HCT116 (cell line): ENCODE results near the gene IL1RAPL2. TPM values are rescaled to one million over a fixed set of nuclear protein-coding genes. Genes with fewer than 3 reads are reported as not detected.

Experiments
- ATAC-seq: fragments of 200-7000 bp; cut with Tn5 transposase; 2 replicates; pipeline ENCODE4 v1.9.1; 2020; ENCODE audit warnings: mild to moderate bottlenecking, moderate library complexity
- BruUV-seq: library from RNA; stranded (reverse); fragments of 400-500 nt; replicated peaks from 2 replicates; lab custom pipeline; 2021; lab: Mats Ljungman, UMichigan
- CTCF ChIA-PET: fragments of 300-600 bp; sonication (Branson Sonifier 250); formaldehyde crosslinking; loops from one replicate; lab custom pipeline; 2021; ENCODE audit warnings: antibody characterized with exemption; lab: Charles Lee
- POLR2A ChIA-PET: fragments of 300-600, 350-600 bp; sonication (Branson Sonifier 250); formaldehyde crosslinking; loops from one replicate; lab custom pipeline; 2021; ENCODE audit warnings: antibody characterized with exemption; lab: Charles Lee
- RAD21 ChIA-PET, 2 experiments: fragments of 300-600 bp; sonication (Branson Sonifier 250); formaldehyde crosslinking; loops; one replicate each; lab custom pipeline; 2023; ENCODE audit warnings: low total read pairs in 2 of 2; ENCODE audit not compliant: uncharacterized antibody in 2 of 2, unreplicated experiment in 2 of 2, low non-redundant PET in 1 of 2; lab: Charles Lee
- DNase-seq: peaks from one replicate; pipeline ENCODE4 v3.0.0-alpha.2; 2010; ENCODE audit warnings: low read depth, low spot score
- H2AFZ ChIP-seq: fragments of 200-600 bp; shearing (Covaris generic), sonication (generic); 2 replicates; pipeline ENCODE4 v1.6.1; 2017; ENCODE audit warnings: low read depth, mixed run types, mixed read lengths, antibody characterized with exemption, low read length; ENCODE audit not compliant: poor library complexity, severe bottlenecking
- H3K27ac ChIP-seq: 2 replicates; pipeline ENCODE4 v1.5.1; 2012; ENCODE audit warnings: low read depth, low read length
- H3K27me3 ChIP-seq: fragments of 200-600 bp; sonication (generic); 2 replicates; pipeline ENCODE4 v1.6.1; 2016; ENCODE audit warnings: mixed run types, low read length, mixed read lengths; ENCODE audit not compliant: insufficient read depth
- H3K36me3 ChIP-seq, 2 experiments: fragments of 200-500 bp in 1 of 2; fragments of 200-600 bp in 1 of 2; sonication (Bioruptor generic) in 1 of 2; sonication (generic) in 1 of 2; 2 replicates each; pipeline versions ENCODE4 v1.5.1 to v1.6.1; 2014 to 2016; ENCODE audit warnings: low read length in 2 of 2, inconsistent platforms in 1 of 2, mixed read lengths in 1 of 2, mixed run types in 1 of 2; ENCODE audit not compliant: insufficient read depth in 2 of 2, control insufficient read depth in 1 of 2
- H3K4me1 ChIP-seq, 2 experiments: fragments of 200-600 bp in 1 of 2; sonication (generic) in 1 of 2; 2 replicates each; pipeline versions ENCODE4 v1.5.1 to v1.6.1; 2012 to 2017; ENCODE audit warnings: low read length in 2 of 2, inconsistent platforms in 1 of 2, mild to moderate bottlenecking in 1 of 2, mixed read lengths in 1 of 2, mixed run types in 1 of 2, moderate library complexity in 1 of 2; ENCODE audit not compliant: insufficient read depth in 2 of 2, control insufficient read depth in 1 of 2
- H3K4me2 ChIP-seq: fragments of 200-600 bp; sonication (generic); 2 replicates; pipeline ENCODE4 v1.6.1; 2017; ENCODE audit warnings: mixed run types, low read length, mixed read lengths
- H3K4me3 ChIP-seq, 2 experiments: fragments of 200-600 bp in 1 of 2; sonication (generic) in 1 of 2; replicated peaks in 1 of 2; 2 replicates each; pipeline ENCODE4 v1.5.1; 2011 to 2016; ENCODE audit warnings: low read length in 2 of 2, control low read depth in 1 of 2, low read depth in 1 of 2, mild to moderate bottlenecking in 1 of 2, mixed read lengths in 1 of 2, mixed run types in 1 of 2
- H3K79me2 ChIP-seq: fragments of 200-600 bp; sonication (generic); 2 replicates; pipeline ENCODE4 v1.6.1; 2017; ENCODE audit warnings: mild to moderate bottlenecking, mixed run types, low read length, moderate library complexity, mixed read lengths; ENCODE audit not compliant: insufficient read depth
- H3K9ac ChIP-seq: fragments of 200-600 bp; sonication (generic); 2 replicates; pipeline ENCODE4 v1.6.1; 2016; ENCODE audit warnings: low read length, mixed read lengths
- H3K9me2 ChIP-seq: fragments of 200-600 bp; sonication (generic), shearing (Covaris generic); 2 replicates; pipeline ENCODE4 v1.6.1; 2017; ENCODE audit warnings: mixed run types, mild to moderate bottlenecking, moderate library complexity; ENCODE audit not compliant: insufficient read depth
- H3K9me3 ChIP-seq, 2 experiments: fragments of 200-500 bp in 1 of 2; fragments of 200-600 bp in 1 of 2; sonication (Bioruptor generic) in 1 of 2; sonication (generic) in 1 of 2; 2 replicates each; pipeline ENCODE4 v1.6.1; 2014 to 2017; ENCODE audit warnings: low read length in 2 of 2, mixed read lengths in 2 of 2, inconsistent platforms in 1 of 2, low read depth in 1 of 2, mild to moderate bottlenecking in 1 of 2, mixed run types in 1 of 2, moderate library complexity in 1 of 2; ENCODE audit not compliant: control insufficient read depth in 1 of 2, insufficient read depth in 1 of 2
- H4K20me1 ChIP-seq: fragments of 200-600 bp; sonication (generic), shearing (Covaris generic); 2 replicates; pipeline ENCODE4 v1.6.1; 2017; ENCODE audit warnings: mixed run types, mild to moderate bottlenecking, moderate library complexity; ENCODE audit not compliant: insufficient read depth
- CBX3 ChIP-seq: IDR thresholded peaks from 2 replicates; pipeline ENCODE4 v1.6.1; 2012; ENCODE audit warnings: low read depth
- CTCF ChIP-seq, 3 experiments: fragments of 200-600 bp in 1 of 3; sonication (generic) in 1 of 3; IDR thresholded peaks in 2 of 3; conservative IDR thresholded peaks in 1 of 3; 2 replicates each; pipeline ENCODE4 v1.5.1; 2012 to 2017; ENCODE audit warnings: low read depth in 2 of 3, low read length in 2 of 3, antibody characterized with exemption in 1 of 3, borderline replicate concordance in 1 of 3, control low read depth in 1 of 3, mild to moderate bottlenecking in 1 of 3, mixed read lengths in 1 of 3, mixed run types in 1 of 3, moderate library complexity in 1 of 3; ENCODE audit not compliant: insufficient read depth in 1 of 3
- ELF1 ChIP-seq: IDR thresholded peaks from 2 replicates; pipeline ENCODE4 v1.6.1; 2012; ENCODE audit warnings: low read depth, borderline replicate concordance
- POLR2A ChIP-seq: IDR thresholded peaks from 2 replicates; pipeline ENCODE4 v1.7.0; 2011; ENCODE audit warnings: borderline replicate concordance; ENCODE audit not compliant: insufficient read depth, insufficient read length; ENCODE audit errors: extremely low read depth
- POLR2AphosphoS5 ChIP-seq: IDR thresholded peaks from 2 replicates; pipeline ENCODE4 v1.6.1; 2011; ENCODE audit warnings: mild to moderate bottlenecking, low read depth, low read length, moderate library complexity
- RAD21 ChIP-seq: IDR thresholded peaks from 2 replicates; pipeline ENCODE4 v1.6.1; 2012; ENCODE audit warnings: low read depth, mild to moderate bottlenecking
- REST ChIP-seq: IDR thresholded peaks from 2 replicates; pipeline ENCODE4 v1.6.1; 2012; ENCODE audit warnings: low read depth
- SIN3A ChIP-seq: IDR thresholded peaks from 2 replicates; pipeline ENCODE4 v1.6.1; 2012; ENCODE audit warnings: low read depth
- YY1 ChIP-seq: IDR thresholded peaks from 2 replicates; pipeline ENCODE4 v1.6.1; 2011; ENCODE audit warnings: low read length, low read depth, moderate library complexity, mild to moderate bottlenecking; ENCODE audit not compliant: insufficient replicate concordance; ENCODE audit errors: extremely low read depth
- ZNF274 ChIP-seq: fragments of 200-500 bp; sonication (Bioruptor generic); IDR thresholded peaks from 2 replicates; pipeline ENCODE4 v1.6.1; 2014; ENCODE audit warnings: mild to moderate bottlenecking, low read depth, low read length, inconsistent platforms
- intact Hi-C: fragments of 100-400 bp; cut with micrococcal nuclease; formaldehyde crosslinking; loops from 2 replicates; pipeline ENCODE4 v1.10.0; 2022
- total RNA-seq: library from RNA; stranded (reverse); gene quantifications from one replicate; pipeline ENCODE4 v1.2.1, GENCODE V29; 2021; ENCODE audit not compliant: unreplicated experiment
- TF ChIP-seq, protein P1 (sequence below): IDR thresholded peaks from 2 replicates; pipeline ENCODE4 v1.6.1; 2012
- TF ChIP-seq, protein P2 (sequence below): IDR thresholded peaks from 2 replicates; pipeline ENCODE4 v1.6.1; 2012

Gene IL1RAPL2
- total RNA-seq, 1 experiment from 2014 or later, result not detected

GRCh38 chrX:104918122-104918521 lies 352.1 kb downstream of the IL1RAPL2 start:
- H2AFZ ChIP-seq, result no peak overlapping the region
- no peaks in the 10 kb centered on the region for H4K20me1 ChIP-seq
- no peak overlapping the region for H3K9ac ChIP-seq
- H3K27me3 ChIP-seq, result no peaks in the 10 kb centered on the region
- ChIA-PET RAD21 (no interaction called here), CTCF (no interaction called here), POLR2A (no interaction called here)
- H3K4me1 ChIP-seq, result no peaks in the 10 kb centered on the region
- no peak for ATAC-seq
- no TSS peak for BruUV-seq
- H3K79me2 ChIP-seq, result no peaks in the 10 kb centered on the region
- no peaks in the 10 kb centered on the region for H3K9me2 ChIP-seq
- no peaks in the 10 kb centered on the region for H3K9me3 ChIP-seq
- no peak overlapping the region for H3K4me3 ChIP-seq
- H3K36me3 ChIP-seq, result no peaks in the 10 kb centered on the region
- H3K4me2 ChIP-seq, result no peak overlapping the region
- DNase-seq, result no peak
- no peak overlapping the region for H3K27ac ChIP-seq
- TF ChIP-seq POLR2A, result no peak
- intact Hi-C loops, result no loop called here

- intact Hi-C loops, result loop anchor here (5.0 kb wide), 1 partner anchor 439 kb away; no protein-coding TSS in a partner anchor
- Histone ChIP-seq H3K4me1 (no peaks in the 10 kb centered on the region), H3K4me2 (no peak overlapping the region), H3K79me2 (no peaks in the 10 kb centered on the region), H3K27me3 (no peaks in the 10 kb centered on the region), H4K20me1 (no peaks in the 10 kb centered on the region), H3K9me2 (no peaks in the 10 kb centered on the region), H3K9me3 (no peaks in the 10 kb centered on the region), H3K36me3 (no peaks in the 10 kb centered on the region), H3K27ac (no peak overlapping the region), H3K9ac (no peak overlapping the region), H3K4me3 (no peak overlapping the region), H2AFZ (no peak overlapping the region)
- RAD21 ChIA-PET, result no interaction called here
- BruUV-seq, result no TSS peak
- POLR2A ChIA-PET, result no interaction called here
- ATAC-seq, result no peak
- CTCF ChIA-PET, result interaction anchor here (0.7 to 1.7 kb wide), 7 partner anchors 8 to 780 kb away, joined by 3 to 8 read pairs (median 3); no protein-coding TSS in a partner anchor
- no peak for DNase-seq
- TF ChIP-seq POLR2A (no peak), REST (no peak), RAD21 (no peak), POLR2AphosphoS5 (no peak), CTCF (IDR thresholded peaks at IDR 0.05 in 2 of 3, conservative IDR thresholded peaks at IDR 0.05 in 1 of 3; ENCODE audit: borderline replicate concordance in 1 of 3, insufficient read depth in 1 of 3, low read depth in 2 of 3, low read length in 2 of 3) (no peak), SIN3A (no peak), ELF1 (no peak), CBX3 (no peak), ZNF274 (no peak), YY1 (no peak)
- TF ChIP-seq, protein P1, sequence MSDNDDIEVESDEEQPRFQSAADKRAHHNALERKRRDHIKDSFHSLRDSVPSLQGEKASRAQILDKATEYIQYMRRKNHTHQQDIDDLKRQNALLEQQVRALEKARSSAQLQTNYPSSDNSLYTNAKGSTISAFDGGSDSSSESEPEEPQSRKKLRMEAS, result no peak
- TF ChIP-seq, protein P2, sequence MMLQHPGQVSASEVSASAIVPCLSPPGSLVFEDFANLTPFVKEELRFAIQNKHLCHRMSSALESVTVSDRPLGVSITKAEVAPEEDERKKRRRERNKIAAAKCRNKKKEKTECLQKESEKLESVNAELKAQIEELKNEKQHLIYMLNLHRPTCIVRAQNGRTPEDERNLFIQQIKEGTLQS, result no peak
These were observed 355.7 kb downstream of the IL1RAPL2 start for GRCh38 chrX:104921584-104922205.
